NCI-H2227 (cell line): ENCODE results near the gene PTPRM.

Experiments used
- DNase-seq: peaks from one replicate; lab custom pipeline; 2025; ENCODE audit not compliant: unreplicated experiment; lab: John Stamatoyannopoulos, UW

The PTPRM gene

DNA sequence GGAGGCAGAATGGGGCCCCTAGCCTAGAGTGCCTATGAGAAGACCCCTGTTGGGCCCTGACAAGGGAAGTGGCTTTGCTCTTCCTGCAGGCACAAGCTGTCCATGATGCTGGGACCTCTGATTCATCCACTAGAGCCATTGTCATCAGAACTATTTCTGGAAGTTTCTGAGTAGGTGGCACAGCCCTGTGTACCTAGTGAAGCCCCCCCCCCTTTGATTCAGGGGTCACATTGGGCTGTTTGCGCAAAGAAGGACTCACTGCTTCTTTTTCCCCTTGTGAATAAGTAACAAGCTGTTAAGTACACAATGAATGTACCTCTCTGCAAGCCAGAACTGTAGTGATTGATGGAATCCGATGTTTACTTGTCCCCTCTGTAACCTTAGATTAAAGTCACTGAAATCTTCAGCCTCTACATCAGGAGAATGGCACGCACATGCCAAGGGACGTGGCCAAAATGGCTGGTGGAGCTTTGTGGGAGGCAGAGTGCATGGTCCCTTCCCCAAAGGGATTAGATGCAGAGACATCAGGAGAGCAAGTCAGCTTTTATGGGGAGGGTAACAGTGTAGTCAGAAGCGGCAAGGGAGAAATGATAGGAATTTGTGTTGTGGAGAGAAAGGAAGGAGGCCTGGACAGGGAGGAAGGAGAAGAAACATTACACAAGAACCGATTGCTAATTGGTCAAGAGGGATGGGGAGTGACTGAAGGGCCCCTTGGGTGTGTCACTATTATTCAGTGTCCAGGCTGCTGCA lies 774.5 kb downstream of the PTPRM start:
- no peak for DNase-seq

- DNase-seq = peak; percentile 27
Measured at GRCh38 chr18:8348051-8348720, 781.1 kb downstream of the PTPRM start.

DNA sequence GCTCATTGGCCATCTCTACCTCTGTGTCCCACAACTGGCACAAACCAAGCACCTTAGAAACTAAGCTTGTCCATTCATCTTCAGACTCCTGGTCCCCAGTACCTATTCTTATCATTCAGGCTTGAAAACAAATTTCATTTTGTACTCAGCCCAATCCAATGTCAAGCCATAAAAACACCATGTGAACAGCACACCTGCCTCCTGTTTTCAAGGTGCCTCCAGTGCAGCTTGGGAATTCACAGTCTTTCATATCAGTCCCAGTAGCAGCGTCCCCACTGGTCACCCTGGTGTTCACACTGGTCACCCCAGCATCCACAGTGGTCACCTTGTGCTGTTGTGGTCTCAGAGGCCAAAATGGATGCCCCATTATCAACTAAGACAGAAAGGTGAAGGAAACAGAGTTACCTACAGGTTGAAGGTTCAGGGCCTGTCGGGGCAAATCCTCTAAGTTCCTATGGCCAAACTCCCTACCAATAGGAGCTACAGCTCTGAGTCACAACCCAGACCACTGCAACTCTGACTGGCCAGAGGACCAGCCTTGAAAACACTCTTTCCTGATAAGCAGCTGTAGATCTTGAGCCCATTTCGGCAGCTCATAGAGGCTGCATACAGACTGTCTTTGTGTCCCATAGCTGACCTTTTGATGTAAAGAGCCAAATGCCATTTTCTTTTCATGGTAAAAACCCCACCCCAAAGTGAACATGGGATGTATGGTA lies 782.6 kb downstream of the PTPRM start:
- DNase-seq = no peak

- DNase-seq = no peak
Measured at GRCh38 chr18:8350628-8351027, 783.5 kb downstream of the PTPRM start.

- no peak for DNase-seq
Measured at GRCh38 chr18:8351161-8351560, 784.0 kb downstream of the PTPRM start.

- no peak for DNase-seq
Measured at GRCh38 chr18:8354304-8354703, 787.2 kb downstream of the PTPRM start.

- DNase-seq = no peak
Measured at GRCh38 chr18:8356001-8356400, 788.9 kb downstream of the PTPRM start.

GRCh38 chr18:8357320-8357719 lies 790.2 kb downstream of the PTPRM start:
- DNase-seq = no peak

DNA sequence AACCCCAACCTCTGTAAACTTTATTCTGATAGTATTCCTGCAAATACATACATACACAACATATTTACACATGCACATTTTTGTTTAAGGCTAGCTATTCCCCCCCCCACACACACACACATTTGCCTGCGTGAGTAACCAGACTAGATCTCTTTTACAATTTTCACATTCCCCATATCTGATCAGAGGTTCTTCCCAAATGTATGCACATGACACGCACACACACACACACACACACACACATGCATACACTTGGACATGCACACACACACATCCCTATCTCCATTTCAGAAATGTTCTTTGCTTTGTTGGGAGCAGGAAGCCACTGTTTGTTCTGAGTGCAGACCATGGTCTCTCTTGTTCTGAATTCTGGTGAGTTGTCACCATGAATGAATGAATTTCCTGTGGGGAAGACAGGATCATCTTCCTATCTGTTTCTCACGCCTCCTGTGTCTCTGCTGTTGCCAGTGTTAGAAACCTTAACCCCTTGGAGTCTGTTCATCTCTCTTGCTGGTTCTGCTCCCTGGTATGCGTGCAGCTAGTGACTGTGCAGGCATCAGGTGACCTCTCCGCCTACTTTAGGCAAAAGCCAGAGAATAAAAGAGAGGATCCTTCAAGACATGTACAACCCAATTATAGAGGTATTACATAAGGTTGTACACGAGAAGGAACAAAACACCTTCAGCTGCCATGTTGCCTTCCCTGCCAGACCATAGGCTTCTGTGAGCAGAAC lies 791.1 kb downstream of the PTPRM start:
- DNase-seq = no peak

DNA sequence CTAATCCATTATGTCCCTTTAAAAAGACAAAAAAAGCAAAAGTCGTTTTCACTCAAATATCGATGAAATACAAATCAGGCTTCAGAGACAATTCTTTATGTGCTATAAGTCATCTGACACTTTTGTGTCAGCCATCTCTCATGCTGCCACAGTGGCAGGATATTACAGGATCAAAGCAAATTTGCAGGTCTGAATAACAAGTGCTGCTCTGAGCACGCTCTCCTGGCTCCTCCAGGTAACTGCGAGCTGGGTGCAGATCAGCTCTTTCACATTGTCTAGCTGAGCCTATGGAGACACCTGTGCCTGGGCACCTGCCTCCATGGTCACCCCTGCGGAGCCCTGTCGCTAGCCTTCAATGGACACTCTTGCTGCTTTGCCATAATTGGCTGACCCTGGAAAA lies 792.0 kb downstream of the PTPRM start:
- no peak for DNase-seq

DNA sequence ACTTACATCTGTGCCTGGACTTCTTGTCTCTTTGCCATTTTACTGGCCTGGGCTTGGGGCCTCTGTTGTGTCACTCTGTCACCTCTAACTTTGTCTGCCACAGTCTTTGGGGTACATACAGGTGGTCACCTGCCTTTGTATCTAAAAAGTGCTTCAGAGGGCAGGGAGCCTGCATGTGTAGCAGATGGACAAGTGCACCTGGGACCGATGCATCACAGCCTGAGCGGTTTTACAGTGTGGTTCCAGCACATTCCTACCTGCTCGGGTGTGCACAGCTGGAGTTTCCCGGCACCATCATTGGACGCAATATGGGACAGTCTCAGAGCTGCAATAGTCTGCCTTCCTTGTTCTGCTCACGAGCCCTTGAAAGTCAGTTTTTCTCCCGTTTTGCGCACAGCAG lies 792.4 kb downstream of the PTPRM start:
- DNase-seq = no peak

DNA sequence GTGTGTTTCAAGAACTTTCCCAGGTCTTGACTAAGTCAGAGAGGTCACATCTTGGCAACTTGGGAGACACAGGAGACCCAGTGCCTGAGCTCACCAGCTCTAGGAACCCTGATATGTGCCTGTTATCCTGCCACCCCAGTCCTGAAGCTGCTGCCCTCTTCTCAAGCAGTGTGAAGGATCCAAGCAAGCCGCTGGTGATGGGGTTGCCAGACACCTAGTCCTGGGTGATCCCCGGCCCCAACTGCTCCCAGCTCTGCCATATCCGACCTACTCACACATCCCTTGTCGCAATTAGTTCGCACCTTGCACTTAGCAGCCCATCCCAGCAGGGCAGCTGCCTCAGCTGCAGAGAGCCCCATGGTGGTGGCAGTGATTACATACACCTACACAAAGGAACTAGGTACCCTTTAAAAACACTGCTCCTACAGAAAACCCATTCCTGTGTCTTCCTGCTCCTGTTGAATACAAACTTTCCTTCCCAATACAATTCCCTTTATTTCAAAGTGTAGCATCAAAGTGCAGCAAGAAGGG lies 794.9 kb downstream of the PTPRM start:
- no peak for DNase-seq

DNA sequence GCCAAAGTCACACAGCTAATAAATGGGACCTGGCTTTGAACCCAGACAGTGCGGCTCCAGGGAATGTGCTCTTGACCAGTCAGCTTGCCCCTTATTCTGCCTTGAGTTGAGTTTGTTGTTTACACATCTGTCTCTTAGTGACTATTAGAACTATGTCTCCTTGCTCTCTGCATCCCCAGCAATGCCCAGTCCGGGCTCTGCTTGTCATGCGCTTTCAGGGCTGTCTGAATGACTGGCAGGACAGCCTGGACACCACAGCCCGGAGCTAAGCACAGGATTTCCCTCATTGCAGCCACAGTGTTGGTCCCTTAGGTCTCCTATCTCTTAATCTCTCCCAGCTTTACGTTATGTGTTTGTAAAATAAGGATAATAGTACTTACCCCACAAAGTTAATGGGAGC lies 795.7 kb downstream of the PTPRM start:
- DNase-seq = no peak

DNA sequence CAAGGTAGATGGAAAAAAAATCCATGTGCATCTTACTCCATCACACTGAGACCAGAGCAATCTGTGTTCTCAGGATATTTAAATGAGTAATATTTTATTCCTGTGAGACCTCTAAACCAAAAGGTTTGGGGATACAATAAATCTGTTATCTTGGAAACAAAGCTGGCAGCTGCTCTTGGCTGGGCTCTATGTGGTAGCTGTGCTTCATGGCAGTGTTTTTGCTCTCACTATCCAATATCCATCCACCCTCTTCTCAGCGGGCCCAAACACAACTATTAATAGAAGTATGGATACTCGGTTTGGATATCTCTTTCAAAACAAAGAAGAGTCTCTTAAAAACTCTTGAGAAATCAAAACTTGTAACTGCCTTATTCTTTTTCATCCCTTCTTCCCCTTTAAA lies 797.3 kb downstream of the PTPRM start:
- no peak for DNase-seq

- no peak for DNase-seq
Measured at GRCh38 chr18:8365006-8365405, 797.9 kb downstream of the PTPRM start.

DNA sequence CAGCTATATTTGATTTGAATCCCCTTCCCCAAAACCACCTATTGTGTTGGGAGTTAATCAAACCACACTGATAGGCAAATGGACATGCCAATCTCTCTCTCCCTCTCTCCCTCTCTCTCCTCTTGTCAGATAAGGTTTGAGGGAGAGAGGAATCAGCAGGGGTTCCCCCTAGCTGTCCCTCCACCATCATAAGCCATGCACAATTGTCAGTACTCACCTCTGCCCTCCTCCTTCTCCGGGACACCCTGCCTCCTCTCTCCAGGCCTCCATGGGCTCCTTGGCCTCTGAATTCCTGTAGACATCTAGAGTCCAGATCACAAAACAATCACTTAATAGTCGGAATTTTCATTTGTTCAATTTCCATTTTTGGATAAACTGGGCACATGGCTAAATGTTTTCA lies 798.4 kb downstream of the PTPRM start:
- DNase-seq = no peak

DNA sequence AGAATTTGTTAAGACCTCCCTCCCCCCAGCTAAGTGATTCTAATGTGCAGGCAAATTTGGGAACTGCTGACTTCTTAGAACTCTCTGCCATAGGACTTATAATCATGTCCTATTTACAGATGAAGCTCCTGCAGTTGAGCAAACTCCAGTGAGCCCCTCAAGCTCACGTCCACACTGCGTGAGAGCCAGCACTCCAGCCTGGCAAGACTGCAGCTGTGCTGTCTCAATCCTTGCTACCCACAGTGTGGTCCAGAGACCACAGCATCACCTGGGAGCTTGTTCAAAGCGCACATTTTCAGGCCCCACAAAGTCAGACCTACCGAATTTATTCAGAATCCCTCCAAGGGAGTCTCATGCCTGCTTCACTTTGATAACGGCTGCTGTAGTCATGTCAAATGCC lies 799.0 kb downstream of the PTPRM start:
- no peak for DNase-seq

GRCh38 chr18:8366656-8367055 lies 799.5 kb downstream of the PTPRM start:
- DNase-seq = peak; percentile 21

DNA sequence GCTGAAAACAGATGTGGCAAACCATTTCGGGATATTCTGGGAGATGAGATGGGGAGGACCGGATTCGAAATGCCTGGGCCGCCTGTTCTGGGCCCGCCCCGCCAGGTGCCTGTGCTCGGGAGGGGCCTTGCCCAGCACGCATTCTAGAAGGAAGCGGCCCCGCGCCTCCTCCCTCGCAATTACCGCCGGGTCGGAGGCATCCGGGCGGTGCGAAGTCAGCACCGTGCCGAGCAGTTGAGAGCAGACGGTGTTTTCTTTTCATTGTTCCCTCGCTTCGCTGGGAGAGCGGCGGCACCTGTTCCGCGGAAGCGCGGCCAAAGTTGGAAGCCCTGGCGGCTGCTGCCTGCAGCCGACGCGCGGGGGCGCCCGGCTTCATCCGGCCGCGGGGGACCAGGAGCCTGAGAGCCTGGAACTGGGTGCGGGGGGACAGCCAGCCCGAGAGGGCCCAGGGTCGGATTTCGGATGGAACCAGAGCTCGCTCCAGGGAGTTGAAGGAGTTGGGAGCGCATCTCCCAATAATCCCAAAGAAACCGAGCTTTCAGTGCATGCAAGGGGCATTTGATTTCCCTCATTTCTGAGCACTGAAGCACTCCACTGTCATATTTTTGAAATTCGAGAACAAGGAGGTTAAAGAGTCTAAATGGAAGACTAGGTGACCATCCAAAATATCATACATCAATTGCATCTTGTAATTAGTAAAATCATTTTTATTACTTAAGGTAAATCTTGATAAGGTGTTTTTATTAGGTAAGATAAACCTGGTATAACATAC lies 800.3 kb downstream of the PTPRM start:
- DNase-seq = peak; percentile 74

DNA sequence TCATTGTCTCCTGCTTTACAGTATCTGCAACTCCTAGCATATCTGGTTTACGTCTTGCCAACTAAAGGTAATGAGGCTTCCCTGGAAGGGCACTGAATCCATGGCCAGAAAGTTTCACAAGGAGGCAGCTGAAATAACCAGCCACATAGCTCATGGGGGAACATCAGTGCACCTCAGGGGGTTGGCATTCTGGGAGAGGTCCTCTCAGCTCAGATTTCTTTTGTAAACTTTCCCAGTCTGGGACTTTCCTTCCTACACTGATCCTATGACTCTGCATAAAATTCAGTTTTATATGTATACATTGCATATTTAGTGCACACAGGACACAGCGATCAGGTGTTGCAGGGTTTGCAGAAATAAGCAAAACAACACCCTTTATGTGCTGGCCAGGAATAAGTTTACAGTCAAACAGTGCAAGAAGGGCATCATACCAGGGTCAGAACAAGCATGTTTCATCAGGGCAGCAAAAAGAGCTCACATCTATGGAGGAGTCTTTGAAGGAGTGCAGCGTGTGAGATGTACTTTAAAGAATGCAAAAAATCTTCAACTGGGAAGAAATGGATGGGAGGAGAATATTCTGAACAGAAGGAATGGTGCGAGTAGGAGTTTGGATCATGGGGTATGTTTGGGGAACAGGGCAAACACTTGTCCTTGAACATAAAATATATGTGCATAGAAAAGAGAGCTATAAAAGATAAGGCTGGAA lies 801.5 kb downstream of the PTPRM start:
- DNase-seq = no peak
